ENCODE data around the gene SCLT1. TPM values are rescaled to one million over a fixed set of nuclear protein-coding genes. Genes with fewer than 3 reads are reported as not detected.

Gene SCLT1
- total RNA-seq, 1 experiment from 2014 or later, result 15.9 TPM

DNA sequence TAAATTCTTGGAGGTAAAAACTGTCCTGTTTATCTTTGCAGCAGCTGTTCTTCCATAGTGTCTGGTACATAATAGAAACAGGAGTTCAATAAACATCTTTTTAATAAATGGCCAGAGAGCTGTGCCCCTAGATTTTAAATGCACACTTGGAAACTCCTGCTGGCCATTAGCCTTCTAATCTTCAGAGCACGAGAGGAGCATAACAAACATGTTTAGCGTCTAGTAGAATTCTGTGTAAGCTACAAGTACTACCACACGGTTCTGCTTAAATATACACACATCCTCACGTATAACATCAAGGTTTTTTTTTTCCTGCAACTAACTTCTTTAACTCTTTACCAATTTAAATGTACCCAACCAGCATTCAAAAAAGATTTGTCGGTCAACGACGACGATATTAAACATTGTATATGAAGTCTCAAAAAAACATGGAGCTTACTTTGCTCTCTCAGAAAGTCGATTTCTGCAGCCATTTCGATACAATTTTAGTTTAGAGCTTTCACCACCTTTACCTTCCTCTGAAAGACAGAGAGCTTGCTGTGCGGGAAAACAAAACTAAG, 628 bp downstream of the SCLT1 start:
- TSS peak; percentile 76 for BruUV-seq (replicated peaks)
- peak overlapping the region; percentile 94 for H2AFZ ChIP-seq
- CTCF ChIA-PET, result interaction anchor here (0.7 kb wide), 1 partner anchor 1684 kb away, joined by 3 read pairs; no protein-coding TSS in a partner anchor

DNA sequence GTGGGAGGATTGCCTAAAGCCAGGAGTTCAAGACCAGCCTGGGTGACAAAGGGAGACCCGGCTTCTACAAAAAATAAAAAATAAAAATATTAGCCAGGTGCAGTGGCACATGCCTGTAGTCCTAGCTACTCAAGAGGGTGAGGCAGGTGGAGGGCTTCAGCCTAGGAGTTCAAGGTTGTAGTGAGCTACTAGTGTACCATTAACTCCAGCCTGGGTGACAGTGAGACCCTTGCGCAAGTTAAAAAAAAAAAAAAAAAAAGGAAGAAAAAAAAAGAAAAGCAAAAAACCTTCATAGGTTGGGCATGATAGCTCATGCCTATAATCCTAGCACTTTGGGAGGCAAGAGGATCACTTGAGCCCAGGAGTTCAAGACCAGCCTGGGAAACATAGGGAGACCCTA, 5.8 kb downstream of the SCLT1 start:
- intact Hi-C loops (cut with micrococcal nuclease; ENCODE audit: unreplicated experiment), result no loop called here
- no peaks in the 10 kb centered on the region for H3K36me3 ChIP-seq (ENCODE audit: low read depth)
- no peak overlapping the region for H3K27ac ChIP-seq
- H3K27me3 ChIP-seq (ENCODE audit: insufficient read depth, low read depth), result no peaks in the 10 kb centered on the region
- peaks cover 49% of the 10 kb centered on the region for H3K79me2 ChIP-seq (ENCODE audit: low read depth)
- H3K4me3 ChIP-seq, result no peak overlapping the region
- no TSS peak for BruUV-seq (replicated peaks)
- H3F3A ChIP-seq (ENCODE audit: insufficient read depth, low read depth), result no peaks in the 10 kb centered on the region
- H3K4me2 ChIP-seq, result no peak overlapping the region
- no peak for DNase-seq
- no peaks in the 10 kb centered on the region for H3K9me3 ChIP-seq (ENCODE audit: insufficient read depth, low read depth)
- H2AFZ ChIP-seq, result no peak overlapping the region
- no peaks in the 10 kb centered on the region for H4K20me1 ChIP-seq (ENCODE audit: insufficient read depth)
- CTCF ChIA-PET, result interaction anchor here (0.7 kb wide), 1 partner anchor 512 kb away, joined by 9 read pairs; no protein-coding TSS in a partner anchor
- H3K9me2 ChIP-seq (ENCODE audit: insufficient read depth), result no peaks in the 10 kb centered on the region
- H3K4me1 ChIP-seq (replicated peaks; ENCODE audit: insufficient read depth), result peaks cover 18% of the 10 kb centered on the region
- POLR2A ChIA-PET (ENCODE audit: unreplicated experiment), result no interaction called here
- no peak for TF ChIP-seq EZH2 (IDR thresholded peaks at IDR 0.05; ENCODE audit: low read depth)
- TF ChIP-seq, protein P1, sequence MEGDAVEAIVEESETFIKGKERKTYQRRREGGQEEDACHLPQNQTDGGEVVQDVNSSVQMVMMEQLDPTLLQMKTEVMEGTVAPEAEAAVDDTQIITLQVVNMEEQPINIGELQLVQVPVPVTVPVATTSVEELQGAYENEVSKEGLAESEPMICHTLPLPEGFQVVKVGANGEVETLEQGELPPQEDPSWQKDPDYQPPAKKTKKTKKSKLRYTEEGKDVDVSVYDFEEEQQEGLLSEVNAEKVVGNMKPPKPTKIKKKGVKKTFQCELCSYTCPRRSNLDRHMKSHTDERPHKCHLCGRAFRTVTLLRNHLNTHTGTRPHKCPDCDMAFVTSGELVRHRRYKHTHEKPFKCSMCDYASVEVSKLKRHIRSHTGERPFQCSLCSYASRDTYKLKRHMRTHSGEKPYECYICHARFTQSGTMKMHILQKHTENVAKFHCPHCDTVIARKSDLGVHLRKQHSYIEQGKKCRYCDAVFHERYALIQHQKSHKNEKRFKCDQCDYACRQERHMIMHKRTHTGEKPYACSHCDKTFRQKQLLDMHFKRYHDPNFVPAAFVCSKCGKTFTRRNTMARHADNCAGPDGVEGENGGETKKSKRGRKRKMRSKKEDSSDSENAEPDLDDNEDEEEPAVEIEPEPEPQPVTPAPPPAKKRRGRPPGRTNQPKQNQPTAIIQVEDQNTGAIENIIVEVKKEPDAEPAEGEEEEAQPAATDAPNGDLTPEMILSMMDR (conservative IDR thresholded peaks at IDR 0.05), result no peak

More for the DNA sequence above, 628 bp downstream of the SCLT1 start:
- H3K4me1 ChIP-seq (replicated peaks; ENCODE audit: insufficient read depth), result peaks cover 18% of the 10 kb centered on the region
- intact Hi-C loops (cut with micrococcal nuclease; ENCODE audit: unreplicated experiment), result loop anchor here (2.0 to 10.0 kb wide), 4 partner anchors 250 to 665 kb away; no protein-coding TSS in a partner anchor
- H3K79me2 ChIP-seq (ENCODE audit: low read depth), result peaks cover 39% of the 10 kb centered on the region
- no peaks in the 10 kb centered on the region for H3K36me3 ChIP-seq (ENCODE audit: low read depth)
- H3K9me3 ChIP-seq (ENCODE audit: insufficient read depth, low read depth), result no peaks in the 10 kb centered on the region
- DNase-seq, result no peak
- POLR2A ChIA-PET (ENCODE audit: unreplicated experiment), result interaction anchor here (0.5 to 1.2 kb wide), 4 partner anchors 97 to 1302 kb away, joined by 3 to 6 read pairs (median 4); partner anchors contain the start of gene PLK4
- peak overlapping the region; percentile 72 for H3K27ac ChIP-seq
- peak overlapping the region; percentile 77 for H3K4me3 ChIP-seq
- no peaks in the 10 kb centered on the region for H3K9me2 ChIP-seq (ENCODE audit: insufficient read depth)
- no peak for TF ChIP-seq EZH2 (IDR thresholded peaks at IDR 0.05; ENCODE audit: low read depth)
- TF ChIP-seq, protein P1 (conservative IDR thresholded peaks at IDR 0.05), result no peak
- peak overlapping the region; percentile 92 for H3K4me2 ChIP-seq
- H4K20me1 ChIP-seq (ENCODE audit: insufficient read depth), result no peaks in the 10 kb centered on the region
- no peaks in the 10 kb centered on the region for H3F3A ChIP-seq (ENCODE audit: insufficient read depth, low read depth)
- no peaks in the 10 kb centered on the region for H3K27me3 ChIP-seq (ENCODE audit: insufficient read depth, low read depth)

DNA sequence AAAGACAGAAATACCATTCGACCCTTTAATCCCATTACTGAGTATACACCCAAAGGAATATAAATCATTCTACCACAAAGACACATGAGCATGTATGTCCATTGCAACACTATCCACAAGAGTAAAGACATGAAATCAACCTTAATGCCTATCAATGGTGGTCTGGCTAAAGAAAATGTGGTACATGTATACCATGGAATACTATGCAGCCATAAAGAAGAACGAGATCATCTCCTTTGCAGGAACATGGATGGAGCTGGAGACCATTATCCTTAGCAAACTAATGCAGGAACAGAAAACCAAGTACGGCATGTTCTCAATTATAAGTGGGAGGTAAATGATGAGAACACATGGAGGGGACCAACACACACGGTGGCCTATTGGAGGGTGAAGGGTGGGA, 7.9 kb downstream of the SCLT1 start:
- no peaks in the 10 kb centered on the region for H3K9me3 ChIP-seq (ENCODE audit: insufficient read depth, low read depth)
- intact Hi-C loops (cut with micrococcal nuclease; ENCODE audit: unreplicated experiment), result no loop called here
- no TSS peak for BruUV-seq (replicated peaks)

More for the DNA sequence above, 7.9 kb downstream of the SCLT1 start:
- Histone ChIP-seq H3K79me2 (ENCODE audit: low read depth) (peaks cover 29% of the 10 kb centered on the region), H4K20me1 (ENCODE audit: insufficient read depth) (no peaks in the 10 kb centered on the region), H3K4me1 (replicated peaks; ENCODE audit: insufficient read depth) (no peaks in the 10 kb centered on the region), H2AFZ (no peak overlapping the region), H3K27me3 (ENCODE audit: insufficient read depth, low read depth) (no peaks in the 10 kb centered on the region), H3K9me2 (ENCODE audit: insufficient read depth) (no peaks in the 10 kb centered on the region), H3K4me2 (no peak overlapping the region), H3K27ac (no peak overlapping the region), H3F3A (ENCODE audit: insufficient read depth, low read depth) (no peaks in the 10 kb centered on the region), H3K4me3 (no peak overlapping the region), H3K36me3 (ENCODE audit: low read depth) (no peaks in the 10 kb centered on the region)
- ChIA-PET POLR2A (ENCODE audit: unreplicated experiment) (no interaction called here), CTCF (no interaction called here)
- no peak for TF ChIP-seq EZH2 (IDR thresholded peaks at IDR 0.05; ENCODE audit: low read depth)
- TF ChIP-seq, protein P1 (conservative IDR thresholded peaks at IDR 0.05), result no peak
- DNase-seq, result no peak

All from PC-9 (cell line).